IMR-90 (cell line): Measurements from ENCODE around the gene USP6NL.

Experiments
- POLR2A ChIP-seq: IDR thresholded peaks from 2 replicates; pipeline ENCODE4 v1.6.1; 2012; ENCODE audit warnings: mild to moderate bottlenecking, low read depth, low read length
- TF ChIP-seq, protein P1 (sequence below): conservative IDR thresholded peaks from 2 replicates; pipeline ENCODE4 v1.5.1; 2012; ENCODE audit warnings: mild to moderate bottlenecking, low read depth, low read length, improper control_type of control experiment

- TF ChIP-seq, protein P1, sequence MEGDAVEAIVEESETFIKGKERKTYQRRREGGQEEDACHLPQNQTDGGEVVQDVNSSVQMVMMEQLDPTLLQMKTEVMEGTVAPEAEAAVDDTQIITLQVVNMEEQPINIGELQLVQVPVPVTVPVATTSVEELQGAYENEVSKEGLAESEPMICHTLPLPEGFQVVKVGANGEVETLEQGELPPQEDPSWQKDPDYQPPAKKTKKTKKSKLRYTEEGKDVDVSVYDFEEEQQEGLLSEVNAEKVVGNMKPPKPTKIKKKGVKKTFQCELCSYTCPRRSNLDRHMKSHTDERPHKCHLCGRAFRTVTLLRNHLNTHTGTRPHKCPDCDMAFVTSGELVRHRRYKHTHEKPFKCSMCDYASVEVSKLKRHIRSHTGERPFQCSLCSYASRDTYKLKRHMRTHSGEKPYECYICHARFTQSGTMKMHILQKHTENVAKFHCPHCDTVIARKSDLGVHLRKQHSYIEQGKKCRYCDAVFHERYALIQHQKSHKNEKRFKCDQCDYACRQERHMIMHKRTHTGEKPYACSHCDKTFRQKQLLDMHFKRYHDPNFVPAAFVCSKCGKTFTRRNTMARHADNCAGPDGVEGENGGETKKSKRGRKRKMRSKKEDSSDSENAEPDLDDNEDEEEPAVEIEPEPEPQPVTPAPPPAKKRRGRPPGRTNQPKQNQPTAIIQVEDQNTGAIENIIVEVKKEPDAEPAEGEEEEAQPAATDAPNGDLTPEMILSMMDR: no peak
- no peak for TF ChIP-seq POLR2A
Observed at GRCh38 chr10:11560076-11560709, 51.3 kb downstream of the USP6NL start.
